ENCODE data around the gene TTBK2. TPM values are rescaled to one million over a fixed set of nuclear protein-coding genes. Genes with fewer than 3 reads are reported as not detected.

TTBK2 gene
- total RNA-seq, 1 donor from 2014 or later, result 23.3 TPM

GRCh38 chr15:42728972-42729371, 191.6 kb downstream of the TTBK2 start:
- no peak overlapping the region for H3K27ac ChIP-seq (replicated peaks)
- H3K4me1 ChIP-seq, result no peaks in the 10 kb centered on the region
- no peak for DNase-seq
- intact Hi-C loops (cut with micrococcal nuclease), result no loop called here
- H3K9me3 ChIP-seq (replicated peaks), result no peaks in the 10 kb centered on the region
- no peak overlapping the region for H3K4me3 ChIP-seq
- peaks cover 100% of the 10 kb centered on the region for H3K36me3 ChIP-seq
- no peaks in the 10 kb centered on the region for H3K27me3 ChIP-seq (ENCODE audit: low read depth)
- no peak for TF ChIP-seq CTCF (IDR thresholded peaks at IDR 0.05; ENCODE audit: borderline replicate concordance)

GRCh38 chr15:42728560-42728959, 192.0 kb downstream of the TTBK2 start:
- Histone ChIP-seq H3K9me3 (replicated peaks) (no peaks in the 10 kb centered on the region), H3K4me3 (no peak overlapping the region), H3K36me3 (peaks cover 100% of the 10 kb centered on the region), H3K27me3 (ENCODE audit: low read depth) (no peaks in the 10 kb centered on the region), H3K4me1 (no peaks in the 10 kb centered on the region), H3K27ac (replicated peaks) (no peak overlapping the region)
- DNase-seq, result no peak
- no peak for TF ChIP-seq CTCF (IDR thresholded peaks at IDR 0.05; ENCODE audit: borderline replicate concordance)
- intact Hi-C loops (cut with micrococcal nuclease), result no loop called here

- no peak for TF ChIP-seq CTCF (IDR thresholded peaks at IDR 0.05; ENCODE audit: borderline replicate concordance)
These were observed 192.7 kb downstream of the TTBK2 start for GRCh38 chr15:42727750-42728381.

GRCh38 chr15:42726114-42726513, 194.5 kb downstream of the TTBK2 start:
- TF ChIP-seq CTCF (IDR thresholded peaks at IDR 0.05; ENCODE audit: borderline replicate concordance), result no peak
- Histone ChIP-seq H3K4me3 (no peak overlapping the region), H3K27ac (replicated peaks) (no peak overlapping the region), H3K27me3 (ENCODE audit: low read depth) (no peaks in the 10 kb centered on the region), H3K36me3 (peaks cover 98% of the 10 kb centered on the region), H3K4me1 (no peaks in the 10 kb centered on the region), H3K9me3 (replicated peaks) (no peaks in the 10 kb centered on the region)
- DNase-seq, result no peak
- intact Hi-C loops (cut with micrococcal nuclease), result no loop called here

More at GRCh38 chr15:42727750-42728381, 192.7 kb downstream of the TTBK2 start:
- H3K27me3 ChIP-seq (ENCODE audit: low read depth), result no peaks in the 10 kb centered on the region
- no peaks in the 10 kb centered on the region for H3K9me3 ChIP-seq (replicated peaks)
- no peak for DNase-seq
- no peak overlapping the region for H3K4me3 ChIP-seq
- peaks cover 100% of the 10 kb centered on the region for H3K36me3 ChIP-seq
- no peak overlapping the region for H3K27ac ChIP-seq (replicated peaks)
- H3K4me1 ChIP-seq, result no peaks in the 10 kb centered on the region
- intact Hi-C loops (cut with micrococcal nuclease), result no loop called here

GRCh38 chr15:42725331-42725903, 195.2 kb downstream of the TTBK2 start:
- no peaks in the 10 kb centered on the region for H3K27me3 ChIP-seq (ENCODE audit: low read depth)
- no peaks in the 10 kb centered on the region for H3K9me3 ChIP-seq (replicated peaks)
- DNase-seq, result no peak
- no peak overlapping the region for H3K27ac ChIP-seq (replicated peaks)
- no peaks in the 10 kb centered on the region for H3K4me1 ChIP-seq
- peaks cover 97% of the 10 kb centered on the region for H3K36me3 ChIP-seq
- intact Hi-C loops (cut with micrococcal nuclease), result no loop called here
- no peak for TF ChIP-seq CTCF (IDR thresholded peaks at IDR 0.05; ENCODE audit: borderline replicate concordance)
- no peak overlapping the region for H3K4me3 ChIP-seq
